Parathyroid adenoma (tissue), 2 donors: ENCODE measurements around the gene ZNRF3.

Experiments
- H2AFZ ChIP-seq: fragments of 300-600 bp; sonication (generic); one replicate; pipeline ENCODE4 v1.7.0; 2017; ENCODE audit warnings: antibody characterized with exemption, mild to moderate bottlenecking
- H3K27ac ChIP-seq: fragments of 300-600 bp; sonication (generic); one replicate; pipeline ENCODE4 v1.7.0; 2017
- H3K27me3 ChIP-seq: fragments of 300-600 bp; sonication (generic); one replicate; pipeline ENCODE4 v1.7.0; 2017; ENCODE audit warnings: low read length; ENCODE audit not compliant: control insufficient read depth, insufficient read depth
- H3K36me3 ChIP-seq: fragments of 300-600 bp; sonication (generic); one replicate; pipeline ENCODE4 v1.7.0; 2017; ENCODE audit warnings: low read length; ENCODE audit not compliant: control insufficient read depth, insufficient read depth
- H3K4me1 ChIP-seq: fragments of 300-600 bp; sonication (generic); one replicate; pipeline ENCODE4 v1.7.0; 2017; ENCODE audit warnings: control low read depth
- H3K4me2 ChIP-seq: fragments of 300-600 bp; sonication (generic); one replicate; pipeline ENCODE4 v1.7.0; 2017; ENCODE audit warnings: low read length
- H3K4me3 ChIP-seq: fragments of 300-600 bp; sonication (generic); one replicate; pipeline ENCODE4 v1.7.0; 2017; ENCODE audit warnings: low read depth, low read length
- H3K79me2 ChIP-seq: fragments of 300-600 bp; sonication (generic); one replicate; pipeline ENCODE4 v1.7.0; 2017; ENCODE audit warnings: control low read depth
- H3K9ac ChIP-seq: fragments of 300-600 bp; sonication (generic); one replicate; pipeline ENCODE4 v1.7.0; 2017; ENCODE audit warnings: mild to moderate bottlenecking
- H3K9me3 ChIP-seq: fragments of 300-600 bp; sonication (generic); one replicate; pipeline ENCODE4 v1.7.0; 2017; ENCODE audit warnings: low read length; ENCODE audit not compliant: control insufficient read depth
- CTCF ChIP-seq: fragments of 300-600 bp; sonication (generic); IDR thresholded peaks from one replicate; pipeline ENCODE4 v1.7.0; 2017; ENCODE audit warnings: antibody characterized with exemption, mild to moderate bottlenecking
- donor health status: primary hyperparathyroidism.

The ZNRF3 gene

GRCh38 chr22:28914201-28914600 is 30.8 kb downstream of the ZNRF3 start:
- no peak overlapping the region for H3K9ac ChIP-seq
- H3K79me2 ChIP-seq = peaks cover 2% of the 10 kb centered on the region
- H3K36me3 ChIP-seq = no peaks in the 10 kb centered on the region
- no peaks in the 10 kb centered on the region for H3K9me3 ChIP-seq
- peaks cover 16% of the 10 kb centered on the region for H3K4me1 ChIP-seq
- no peak overlapping the region for H2AFZ ChIP-seq
- H3K27me3 ChIP-seq = no peaks in the 10 kb centered on the region
- TF ChIP-seq CTCF = no peak
- H3K4me3 ChIP-seq = no peak overlapping the region
- H3K27ac ChIP-seq = no peak overlapping the region
- no peak overlapping the region for H3K4me2 ChIP-seq

- H3K27me3 ChIP-seq = no peaks in the 10 kb centered on the region
- H3K9ac ChIP-seq = no peak overlapping the region
- H3K36me3 ChIP-seq = no peaks in the 10 kb centered on the region
- no peak overlapping the region for H3K4me2 ChIP-seq
- H3K79me2 ChIP-seq = peaks cover 2% of the 10 kb centered on the region
- no peak overlapping the region for H3K4me3 ChIP-seq
- no peaks in the 10 kb centered on the region for H3K9me3 ChIP-seq
- H3K4me1 ChIP-seq = peaks cover 16% of the 10 kb centered on the region
- H2AFZ ChIP-seq = no peak overlapping the region
- TF ChIP-seq CTCF = no peak
- no peak overlapping the region for H3K27ac ChIP-seq
Measured at GRCh38 chr22:28915969-28916368, 32.6 kb downstream of the ZNRF3 start.

- no peak overlapping the region for H3K27ac ChIP-seq
- H3K9me3 ChIP-seq = no peaks in the 10 kb centered on the region
- H2AFZ ChIP-seq = no peak overlapping the region
- H3K79me2 ChIP-seq = peaks cover 2% of the 10 kb centered on the region
- TF ChIP-seq CTCF = no peak
- H3K27me3 ChIP-seq = no peaks in the 10 kb centered on the region
- peaks cover 9% of the 10 kb centered on the region for H3K4me1 ChIP-seq
- H3K9ac ChIP-seq = no peak overlapping the region
- H3K36me3 ChIP-seq = no peaks in the 10 kb centered on the region
- H3K4me3 ChIP-seq = no peak overlapping the region
- H3K4me2 ChIP-seq = peak overlapping the region; percentile 24
Measured at GRCh38 chr22:28917747-28918549, 34.6 kb downstream of the ZNRF3 start.

GRCh38 chr22:28918550-28919271 is 35.3 kb downstream of the ZNRF3 start:
- Histone ChIP-seq H3K9me3 (no peaks in the 10 kb centered on the region), H3K36me3 (no peaks in the 10 kb centered on the region), H3K9ac (no peak overlapping the region), H3K27ac (no peak overlapping the region), H2AFZ (no peak overlapping the region), H3K79me2 (peaks cover 2% of the 10 kb centered on the region), H3K27me3 (no peaks in the 10 kb centered on the region), H3K4me3 (no peak overlapping the region), H3K4me2 (peak overlapping the region; percentile 20), H3K4me1 (peaks cover 9% of the 10 kb centered on the region)
- TF ChIP-seq CTCF = no peak
